Measurements from ENCODE around the gene DOCK3.
"Not testable (repeated sequence)": the region's sequence is repeated elsewhere in the genome, so short reads cannot be mapped to it uniquely, and the experiment has no call there.

The DOCK3 gene

GRCh38 chr3:50650018-50650417, 24.7 kb upstream of the DOCK3 start:
- no peak for DNase-seq (ENCODE audit: low spot score)

GRCh38 chr3:50651445-50651844, 23.3 kb upstream of the DOCK3 start:
- no peak for DNase-seq (ENCODE audit: low spot score)

GRCh38 chr3:50651920-50652529, 22.7 kb upstream of the DOCK3 start:
- no peak for DNase-seq (ENCODE audit: low spot score)

GRCh38 chr3:50652709-50653108, 22.0 kb upstream of the DOCK3 start:
- DNase-seq (ENCODE audit: low spot score) = peak; percentile 57

- DNase-seq (ENCODE audit: low spot score) = no peak
Observed at GRCh38 chr3:50653937-50654595, 20.7 kb upstream of the DOCK3 start.

GRCh38 chr3:50655009-50655830, 19.5 kb upstream of the DOCK3 start:
- DNase-seq (ENCODE audit: low spot score) = no peak

- DNase-seq (ENCODE audit: low spot score) = no peak
Observed at GRCh38 chr3:50656417-50657195, 18.1 kb upstream of the DOCK3 start.

GRCh38 chr3:50657407-50657806, 17.3 kb upstream of the DOCK3 start:
- DNase-seq (ENCODE audit: low spot score) = no peak

GRCh38 chr3:50657816-50658215, 16.9 kb upstream of the DOCK3 start:
- DNase-seq (ENCODE audit: low spot score) = no peak

GRCh38 chr3:50658416-50658815, 16.3 kb upstream of the DOCK3 start:
- no peak for DNase-seq (ENCODE audit: low spot score)

- no peak for DNase-seq (ENCODE audit: low spot score)
Observed at GRCh38 chr3:50658831-50659230, 15.9 kb upstream of the DOCK3 start.

GRCh38 chr3:50660386-50660785, 14.3 kb upstream of the DOCK3 start:
- DNase-seq (ENCODE audit: low spot score) = no peak

GRCh38 chr3:50661321-50661837, 13.3 kb upstream of the DOCK3 start:
- no peak for DNase-seq (ENCODE audit: low spot score)

- no peak for DNase-seq (ENCODE audit: low spot score)
Observed at GRCh38 chr3:50662408-50662807, 12.3 kb upstream of the DOCK3 start.

GRCh38 chr3:50665081-50665840, 9.5 kb upstream of the DOCK3 start:
- DNase-seq (ENCODE audit: low spot score) = no peak

GRCh38 chr3:50665841-50666115, 8.9 kb upstream of the DOCK3 start:
- not testable (repeated sequence) for DNase-seq (ENCODE audit: low spot score)

- no peak for DNase-seq (ENCODE audit: low spot score)
Observed at GRCh38 chr3:50666837-50667236, 7.9 kb upstream of the DOCK3 start.

GRCh38 chr3:50671331-50671730, 3.4 kb upstream of the DOCK3 start:
- DNase-seq (ENCODE audit: low spot score) = no peak

GRCh38 chr3:50672656-50673055, 2.1 kb upstream of the DOCK3 start:
- DNase-seq (ENCODE audit: low spot score) = no peak

GRCh38 chr3:50673931-50674330, 796 bp upstream of the DOCK3 start:
- DNase-seq (ENCODE audit: low spot score) = no peak

- no peak for DNase-seq (ENCODE audit: low spot score)
Observed at GRCh38 chr3:50675179-50676030, 678 bp downstream of the DOCK3 start.

All from hematopoietic multipotent progenitor cell treated with erythropoietin and hydrocortisone succinate and interleukin-3 and kit ligand, for 17 days (in vitro differentiated cells).